MM.1S (cell line): ENCODE results near the gene WASL.

Experiments used
- DNase-seq: peaks from one replicate; pipeline ENCODE4 v3.0.0-alpha.2; 2015
- H2AFZ ChIP-seq: fragments of 300-600 bp; sonication (generic); 2 replicates; pipeline ENCODE4 v1.6.0; 2016; ENCODE audit warnings: antibody characterized with exemption, low read length
- H3F3A ChIP-seq: fragments of 300-600 bp; sonication (generic); 2 replicates; pipeline ENCODE4 v1.6.1; 2016; ENCODE audit warnings: mild to moderate bottlenecking, antibody characterized with exemption, low read length, moderate library complexity, mixed read lengths; ENCODE audit not compliant: insufficient read depth
- H3K27ac ChIP-seq: fragments of 300-600 bp; sonication (generic); 2 replicates; pipeline ENCODE4 v1.5.1; 2016; ENCODE audit warnings: mild to moderate bottlenecking, low read length
- H3K27me3 ChIP-seq: fragments of 300-600 bp; sonication (generic); replicated peaks from 2 replicates; pipeline ENCODE4 v1.6.0; 2016; ENCODE audit warnings: low read length; ENCODE audit not compliant: insufficient read depth
- H3K36me3 ChIP-seq: fragments of 300-600 bp; sonication (generic); replicated peaks from 2 replicates; pipeline ENCODE4 v1.6.1; 2016; ENCODE audit warnings: mild to moderate bottlenecking, low read length, mixed read lengths; ENCODE audit not compliant: insufficient read depth
- H3K4me1 ChIP-seq: fragments of 300-600 bp; sonication (generic); 2 replicates; pipeline ENCODE4 v1.6.1; 2016; ENCODE audit warnings: low read length, mixed read lengths
- H3K4me2 ChIP-seq: fragments of 300-600 bp; sonication (generic); 2 replicates; pipeline ENCODE4 v1.6.0; 2016; ENCODE audit warnings: low read depth, low read length
- H3K4me3 ChIP-seq: fragments of 300-600 bp; sonication (generic); 2 replicates; pipeline ENCODE4 v1.5.1; 2016; ENCODE audit warnings: low read length, mixed read lengths
- H3K79me2 ChIP-seq: fragments of 300-600 bp; sonication (generic); 2 replicates; pipeline ENCODE4 v1.6.1; 2016; ENCODE audit warnings: mixed run types, low read length, mixed read lengths
- H3K9ac ChIP-seq: fragments of 300-600 bp; sonication (generic); 2 replicates; pipeline ENCODE4 v1.6.1; 2016; ENCODE audit warnings: low read length, mixed read lengths
- H3K9me2 ChIP-seq: fragments of 300-600 bp; sonication (generic); replicated peaks from 2 replicates; pipeline ENCODE4 v1.6.1; 2016; ENCODE audit warnings: mild to moderate bottlenecking, low read length, mixed read lengths; ENCODE audit not compliant: insufficient read depth
- H3K9me3 ChIP-seq: fragments of 300-600 bp; sonication (generic); replicated peaks from 2 replicates; pipeline ENCODE4 v1.6.1; 2016; ENCODE audit warnings: mild to moderate bottlenecking, low read length, mixed read lengths; ENCODE audit not compliant: insufficient read depth
- H4K20me1 ChIP-seq: fragments of 300-600 bp; sonication (generic); 2 replicates; pipeline ENCODE4 v1.6.1; 2016; ENCODE audit warnings: mild to moderate bottlenecking, low read length, moderate library complexity, mixed read lengths; ENCODE audit not compliant: insufficient read depth
- CTCF ChIP-seq: fragments of 300-600 bp; sonication (generic); IDR thresholded peaks from 2 replicates; pipeline ENCODE4 v1.5.1; 2016; ENCODE audit warnings: antibody characterized with exemption, low read length, mixed read lengths
- EZH2 ChIP-seq: fragments of 300-600 bp; sonication (generic); optimal IDR thresholded peaks from 2 replicates; pipeline ENCODE3; 2017; ENCODE audit warnings: low read depth, mild to moderate bottlenecking, antibody characterized with exemption, low read length, mixed read lengths
- EZH2phosphoT487 ChIP-seq: fragments of 300-600 bp; sonication (generic); IDR thresholded peaks from 2 replicates; pipeline ENCODE4 v1.6.1; 2018; ENCODE audit warnings: antibody characterized with exemption, low read length

Gene WASL

DNA sequence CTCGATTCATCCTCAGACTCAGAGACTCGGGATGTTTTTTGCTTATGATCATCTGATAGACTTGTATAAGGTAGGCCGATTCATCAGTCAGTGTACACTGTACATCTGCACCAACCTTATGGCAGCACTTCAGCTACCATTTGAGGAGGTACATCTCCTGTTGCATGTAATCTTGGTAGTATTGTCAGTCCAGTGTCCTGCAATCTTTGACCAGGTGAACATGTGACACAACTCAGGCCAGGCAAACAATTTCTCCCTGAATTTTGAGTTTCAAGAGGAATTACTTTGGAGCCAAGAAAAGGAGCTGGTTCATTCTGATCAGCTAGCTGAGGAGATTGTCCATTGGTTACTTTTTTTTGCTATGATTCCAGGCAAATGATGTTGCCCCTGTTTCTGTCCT lies 19.7 kb upstream of the WASL start:
- H3K4me2 ChIP-seq: no peak overlapping the region
- H4K20me1 ChIP-seq: no peaks in the 10 kb centered on the region
- no peak overlapping the region for H2AFZ ChIP-seq
- H3K9ac ChIP-seq: no peak overlapping the region
- no peaks in the 10 kb centered on the region for H3K9me2 ChIP-seq
- H3K79me2 ChIP-seq: no peaks in the 10 kb centered on the region
- no peak overlapping the region for H3K27ac ChIP-seq
- H3K36me3 ChIP-seq: no peaks in the 10 kb centered on the region
- H3F3A ChIP-seq: no peaks in the 10 kb centered on the region
- H3K9me3 ChIP-seq: no peaks in the 10 kb centered on the region
- H3K27me3 ChIP-seq: no peaks in the 10 kb centered on the region
- no peak overlapping the region for H3K4me3 ChIP-seq
- TF ChIP-seq EZH2phosphoT487: no peak
- TF ChIP-seq CTCF: no peak
- no peak for TF ChIP-seq EZH2
- DNase-seq: no peak
- H3K4me1 ChIP-seq: no peaks in the 10 kb centered on the region

- Histone ChIP-seq H3K4me3 (no peak overlapping the region), H3K4me1 (no peaks in the 10 kb centered on the region), H3K9me2 (no peaks in the 10 kb centered on the region), H3F3A (no peaks in the 10 kb centered on the region), H3K27me3 (no peaks in the 10 kb centered on the region), H2AFZ (no peak overlapping the region), H3K9ac (no peak overlapping the region), H3K36me3 (no peaks in the 10 kb centered on the region), H3K79me2 (no peaks in the 10 kb centered on the region), H3K27ac (no peak overlapping the region), H3K4me2 (no peak overlapping the region), H4K20me1 (no peaks in the 10 kb centered on the region), H3K9me3 (no peaks in the 10 kb centered on the region)
- no peak for DNase-seq
- TF ChIP-seq CTCF (no peak), EZH2 (no peak), EZH2phosphoT487 (no peak)
Measured at GRCh38 chr7:123763191-123763661, 14.4 kb upstream of the WASL start.

DNA sequence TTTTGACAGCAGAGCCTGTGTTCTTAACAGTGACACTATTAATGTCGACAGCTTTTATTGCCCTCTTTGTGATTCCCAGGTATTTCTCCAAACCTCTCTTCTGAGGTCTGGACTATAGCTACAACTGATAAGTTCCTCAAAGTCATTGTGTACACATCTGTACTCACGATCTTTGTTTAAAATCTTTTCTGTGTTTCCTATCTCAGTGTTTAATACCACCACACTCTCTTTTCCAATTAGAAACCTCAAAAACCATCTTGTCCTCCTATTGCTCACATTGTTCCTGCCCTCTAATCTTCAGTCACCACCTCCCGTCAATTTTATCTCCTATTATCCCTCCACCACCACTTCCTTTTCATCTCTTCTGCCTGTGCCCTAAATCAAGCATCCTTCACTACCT lies 12.9 kb upstream of the WASL start:
- Histone ChIP-seq H3K36me3 (no peaks in the 10 kb centered on the region), H3K79me2 (no peaks in the 10 kb centered on the region), H3K9ac (no peak overlapping the region), H4K20me1 (no peaks in the 10 kb centered on the region), H3K27ac (no peak overlapping the region), H3K4me3 (no peak overlapping the region), H3K27me3 (no peaks in the 10 kb centered on the region), H3K9me2 (no peaks in the 10 kb centered on the region), H3K4me2 (no peak overlapping the region), H3K4me1 (0 out of 2 replicates have a peak, but pooled peaks cover under 1% of the 10 kb centered on the region), H3F3A (no peaks in the 10 kb centered on the region), H3K9me3 (no peaks in the 10 kb centered on the region), H2AFZ (no peak overlapping the region)
- TF ChIP-seq CTCF (no peak), EZH2phosphoT487 (no peak), EZH2 (no peak)
- DNase-seq: no peak
